HuH-7 (cell line): ENCODE measurements around the gene ADAMTS15.
A peak's percentile ranks its signal among the peaks of the same experiment; 100 is the strongest.

Source experiments
- DNase-seq: peaks from one replicate; pipeline ENCODE4 v3.0.0; 2011; ENCODE audit warnings: low spot score

ADAMTS15 gene

GRCh38 chr11:130416906-130417305 is 31.5 kb upstream of the ADAMTS15 start:
- no peak for DNase-seq

- DNase-seq, result no peak
Measured at GRCh38 chr11:130418210-130418609, 30.2 kb upstream of the ADAMTS15 start.

GRCh38 chr11:130418756-130419155 is 29.7 kb upstream of the ADAMTS15 start:
- no peak for DNase-seq

- DNase-seq, result no peak
Measured at GRCh38 chr11:130420478-130421198, 27.8 kb upstream of the ADAMTS15 start.

- DNase-seq, result no peak
Measured at GRCh38 chr11:130421199-130421585, 27.3 kb upstream of the ADAMTS15 start.

- DNase-seq, result no peak
Measured at GRCh38 chr11:130421697-130422096, 26.7 kb upstream of the ADAMTS15 start.

GRCh38 chr11:130422251-130422995 is 26.0 kb upstream of the ADAMTS15 start:
- DNase-seq, result no peak

GRCh38 chr11:130423541-130424142 is 24.8 kb upstream of the ADAMTS15 start:
- no peak for DNase-seq

GRCh38 chr11:130424613-130425140 is 23.8 kb upstream of the ADAMTS15 start:
- DNase-seq, result no peak

GRCh38 chr11:130425156-130425555 is 23.3 kb upstream of the ADAMTS15 start:
- DNase-seq, result no peak

- no peak for DNase-seq
Measured at GRCh38 chr11:130426223-130426836, 22.1 kb upstream of the ADAMTS15 start.

- no peak for DNase-seq
Measured at GRCh38 chr11:130426837-130427341, 21.6 kb upstream of the ADAMTS15 start.

- DNase-seq, result no peak
Measured at GRCh38 chr11:130427581-130428315, 20.7 kb upstream of the ADAMTS15 start.

- no peak for DNase-seq
Measured at GRCh38 chr11:130428316-130429119, 19.9 kb upstream of the ADAMTS15 start, which contains the start of gene ADAMTS8. ADAMTS8 (minus strand) TSS chr11:130428609; CDS start chr11:130428286, 323 bp downstream.

- peak; percentile 43 for DNase-seq
Measured at GRCh38 chr11:130429120-130429681, 19.2 kb upstream of the ADAMTS15 start.

- DNase-seq, result no peak
Measured at GRCh38 chr11:130429983-130430382, 18.5 kb upstream of the ADAMTS15 start.

- DNase-seq, result peak; percentile 85
Measured at GRCh38 chr11:130431331-130431773, 17.1 kb upstream of the ADAMTS15 start.

- no peak for DNase-seq
Measured at GRCh38 chr11:130431801-130432200, 16.6 kb upstream of the ADAMTS15 start.

GRCh38 chr11:130433357-130433756 is 15.1 kb upstream of the ADAMTS15 start:
- DNase-seq, result no peak
